Measurements from ENCODE around the gene PTCH1.

GRCh38 chr9:95507464-95508241 lies 9.1 kb downstream of the PTCH1 start:
- TF ChIP-seq EZH2 (IDR thresholded peaks at IDR 0.05; ENCODE audit: low read depth, unreplicated experiment), result no peak
- no peak for TF ChIP-seq CTCF (conservative IDR thresholded peaks at IDR 0.05; ENCODE audit: low read depth in 2 of 2)

Measured in GM23338 (cell line).